Measurements from ENCODE around the gene ZFP42. TPM values are rescaled to one million over a fixed set of nuclear protein-coding genes. Genes with fewer than 3 reads are reported as not detected.
"Not testable (repeated sequence)": the region's sequence is repeated elsewhere in the genome, so short reads cannot be mapped to it uniquely, and the experiment has no call there.

Gene ZFP42
- total RNA-seq, 3 donors from 2014 or later: not detected

- intact Hi-C loops (cut with DNase I, micrococcal nuclease): no loop called here
- no peaks in the 10 kb centered on the region for H3K9me3 ChIP-seq
- TF ChIP-seq, protein P1, sequence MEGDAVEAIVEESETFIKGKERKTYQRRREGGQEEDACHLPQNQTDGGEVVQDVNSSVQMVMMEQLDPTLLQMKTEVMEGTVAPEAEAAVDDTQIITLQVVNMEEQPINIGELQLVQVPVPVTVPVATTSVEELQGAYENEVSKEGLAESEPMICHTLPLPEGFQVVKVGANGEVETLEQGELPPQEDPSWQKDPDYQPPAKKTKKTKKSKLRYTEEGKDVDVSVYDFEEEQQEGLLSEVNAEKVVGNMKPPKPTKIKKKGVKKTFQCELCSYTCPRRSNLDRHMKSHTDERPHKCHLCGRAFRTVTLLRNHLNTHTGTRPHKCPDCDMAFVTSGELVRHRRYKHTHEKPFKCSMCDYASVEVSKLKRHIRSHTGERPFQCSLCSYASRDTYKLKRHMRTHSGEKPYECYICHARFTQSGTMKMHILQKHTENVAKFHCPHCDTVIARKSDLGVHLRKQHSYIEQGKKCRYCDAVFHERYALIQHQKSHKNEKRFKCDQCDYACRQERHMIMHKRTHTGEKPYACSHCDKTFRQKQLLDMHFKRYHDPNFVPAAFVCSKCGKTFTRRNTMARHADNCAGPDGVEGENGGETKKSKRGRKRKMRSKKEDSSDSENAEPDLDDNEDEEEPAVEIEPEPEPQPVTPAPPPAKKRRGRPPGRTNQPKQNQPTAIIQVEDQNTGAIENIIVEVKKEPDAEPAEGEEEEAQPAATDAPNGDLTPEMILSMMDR (IDR thresholded peaks at IDR 0.05): no peak
- H3K4me1 ChIP-seq (ENCODE audit: low read depth): no peaks in the 10 kb centered on the region
- no peak overlapping the region for H3K4me3 ChIP-seq
- DNase-seq (no peak), ATAC-seq (no peak)
- no peaks in the 10 kb centered on the region for H3K36me3 ChIP-seq (ENCODE audit: low read depth)
Observed at GRCh38 chr4:188032583-188032982, 37.0 kb downstream of the ZFP42 start.

DNA sequence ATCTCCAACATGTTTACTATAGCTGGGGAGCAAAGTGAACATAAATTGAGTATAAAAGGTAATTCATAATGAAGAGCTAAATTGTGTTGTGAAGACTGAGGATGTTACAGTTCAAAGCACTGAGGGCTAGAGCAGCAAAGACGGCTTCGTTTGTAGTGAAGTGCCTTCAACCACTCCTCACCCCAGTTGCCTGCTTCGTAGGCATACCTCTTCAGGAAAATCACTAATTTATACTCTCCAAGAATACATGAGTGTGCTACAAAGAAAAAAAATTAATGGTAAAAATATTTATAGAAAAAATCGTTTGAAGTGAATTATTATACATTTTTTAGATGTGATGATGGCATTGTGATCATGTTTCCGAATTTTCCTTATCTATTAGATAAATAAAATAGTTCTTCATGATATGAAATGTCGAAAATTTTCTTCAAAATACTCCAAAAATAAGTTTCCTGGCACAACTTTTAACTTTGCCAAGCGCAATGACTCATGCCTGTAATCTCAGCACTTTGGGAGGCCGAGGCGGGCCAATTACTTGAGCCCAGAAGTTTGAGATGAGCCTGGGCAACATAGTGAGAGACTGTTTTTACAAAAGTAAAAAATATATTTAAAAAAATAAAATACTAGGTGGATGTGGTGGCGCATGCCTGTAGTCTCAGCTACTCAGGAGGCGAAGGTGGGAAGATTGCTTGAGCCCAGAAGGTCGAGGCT lies 41.6 kb downstream of the ZFP42 start:
- Histone ChIP-seq H3K4me3 (no peak overlapping the region), H3K4me1 (ENCODE audit: low read depth) (no peaks in the 10 kb centered on the region), H3K36me3 (ENCODE audit: low read depth) (no peaks in the 10 kb centered on the region), H3K9me3 (no peaks in the 10 kb centered on the region)
- DNase-seq (no peak), ATAC-seq (no peak)
- TF ChIP-seq, protein P1 (IDR thresholded peaks at IDR 0.05): no peak
- intact Hi-C loops (cut with DNase I, micrococcal nuclease): no loop called here

- TF ChIP-seq, protein P1 (IDR thresholded peaks at IDR 0.05): no peak
- DNase-seq (no peak), ATAC-seq (no peak)
- Histone ChIP-seq H3K36me3 (ENCODE audit: low read depth) (no peaks in the 10 kb centered on the region), H3K9me3 (no peaks in the 10 kb centered on the region), H3K4me1 (ENCODE audit: low read depth) (no peaks in the 10 kb centered on the region), H3K4me3 (no peak overlapping the region)
- intact Hi-C loops (cut with DNase I, micrococcal nuclease): no loop called here
Observed at GRCh38 chr4:188041721-188042120, 46.1 kb downstream of the ZFP42 start.

- Histone ChIP-seq H3K9me3 (no peaks in the 10 kb centered on the region), H3K4me3 (no peak overlapping the region), H3K4me1 (ENCODE audit: low read depth) (no peaks in the 10 kb centered on the region), H3K36me3 (ENCODE audit: low read depth) (no peaks in the 10 kb centered on the region)
- no peak for ATAC-seq
- no peak for DNase-seq
- intact Hi-C loops (cut with DNase I, micrococcal nuclease): no loop called here
- TF ChIP-seq, protein P1 (IDR thresholded peaks at IDR 0.05): no peak
Observed at GRCh38 chr4:188042191-188042590, 46.6 kb downstream of the ZFP42 start.

- H3K36me3 ChIP-seq (ENCODE audit: low read depth): no peaks in the 10 kb centered on the region
- no peaks in the 10 kb centered on the region for H3K4me1 ChIP-seq (ENCODE audit: low read depth)
- intact Hi-C loops (cut with DNase I, micrococcal nuclease): no loop called here
- no peak overlapping the region for H3K4me3 ChIP-seq
- DNase-seq (no peak), ATAC-seq (no peak)
- TF ChIP-seq, protein P1 (IDR thresholded peaks at IDR 0.05): no peak
- H3K9me3 ChIP-seq: no peaks in the 10 kb centered on the region
Observed at GRCh38 chr4:188043154-188043553, 47.6 kb downstream of the ZFP42 start.

GRCh38 chr4:188045461-188045860 lies 49.9 kb downstream of the ZFP42 start:
- intact Hi-C loops (cut with DNase I, micrococcal nuclease); H3K36me3 ChIP-seq (ENCODE audit: low read depth); ATAC-seq: not testable (repeated sequence)

More at GRCh38 chr4:188045461-188045860, 49.9 kb downstream of the ZFP42 start:
- not testable (repeated sequence) for DNase-seq; H3K4me1 ChIP-seq (ENCODE audit: low read depth); H3K4me3 ChIP-seq; H3K9me3 ChIP-seq
